B cell (primary cell): Measurements from ENCODE around the gene TOGARAM2. TPM values are rescaled to one million over a fixed set of nuclear protein-coding genes. Genes with fewer than 3 reads are reported as not detected.

Source experiments
- ATAC-seq: fragments of 200-7000 bp; cut with Tn5 transposase; one replicate; pipeline ENCODE4 v1.10.0; 2021; ENCODE audit warnings: low read depth, mild to moderate bottlenecking, moderate number of reproducible peaks, moderate library complexity
- CTCF ChIA-PET: fragments of 350-600 bp; sonication (Branson Sonifier 250); formaldehyde crosslinking; loops from one replicate; lab custom pipeline; 2021; ENCODE audit warnings: antibody characterized with exemption, inconsistent platforms; lab: Charles Lee
- POLR2A ChIA-PET: fragments of 350-600 bp; sonication (Branson Sonifier 250); formaldehyde crosslinking; loops from one replicate; lab custom pipeline; 2021; ENCODE audit warnings: antibody characterized with exemption; lab: Charles Lee
- DNase-seq: peaks from one replicate; pipeline ENCODE4 v3.0.0; 2013
- H2AFZ ChIP-seq: 2 replicates; pipeline ENCODE4 v1.6.1; 2012; ENCODE audit warnings: mild to moderate bottlenecking, low read depth, low read length; ENCODE audit not compliant: insufficient read depth, poor library complexity, severe bottlenecking
- H3K27ac ChIP-seq, 2 donors: 1 replicate in 1 of 2; 2 replicates in 1 of 2; pipeline ENCODE4 v1.5.1; 2012 to 2013; ENCODE audit warnings: low read length in 2 of 2, mild to moderate bottlenecking in 2 of 2, moderate library complexity in 1 of 2
- H3K27me3 ChIP-seq, 4 experiments: fragments of 200-600 bp in 1 of 4; sonication (generic) in 1 of 4; replicated peaks in 1 of 4; 1 replicate in 2 of 4; 2 replicates in 2 of 4; pipeline versions ENCODE4 v1.6.1 to v1.7.0; 2013 to 2016; ENCODE audit warnings: low read length in 3 of 4, mild to moderate bottlenecking in 2 of 4, mixed read lengths in 1 of 4, moderate library complexity in 1 of 4; ENCODE audit not compliant: insufficient read depth in 4 of 4, control insufficient read depth in 3 of 4; ENCODE audit errors: control extremely low read depth in 1 of 4
- H3K36me3 ChIP-seq, 2 experiments: replicated peaks in 1 of 2; 1 replicate in 1 of 2; 2 replicates in 1 of 2; pipeline versions ENCODE4 v1.6.1 to v1.7.1; 2013; ENCODE audit warnings: low read length in 1 of 2; ENCODE audit not compliant: insufficient read depth in 2 of 2, control insufficient read depth in 1 of 2; ENCODE audit errors: control extremely low read depth in 1 of 2, extremely low read depth in 1 of 2
- H3K4me1 ChIP-seq, 2 donors: fragments of 200-600 bp in 1 of 2; sonication (generic) in 1 of 2; 1 replicate in 1 of 2; 2 replicates in 1 of 2; pipeline versions ENCODE4 v1.5.1 to v1.6.1; 2013 to 2017; ENCODE audit warnings: low read length in 2 of 2; ENCODE audit not compliant: control insufficient read depth in 2 of 2, insufficient read depth in 2 of 2
- H3K4me2 ChIP-seq: replicated peaks from 2 replicates; pipeline ENCODE3; 2012; ENCODE audit warnings: mild to moderate bottlenecking, low read depth, low read length; ENCODE audit not compliant: poor library complexity, severe bottlenecking
- H3K4me3 ChIP-seq, 5 experiments: fragments of 200-600 bp in 1 of 5; sonication (generic) in 1 of 5; 1 replicate in 3 of 5; 2 replicates in 2 of 5; pipeline versions ENCODE4 v1.5.1 to v1.7.0; 2011 to 2016; ENCODE audit warnings: low read length in 4 of 5, mild to moderate bottlenecking in 4 of 5, low read depth in 2 of 5, control low read depth in 1 of 5, moderate library complexity in 1 of 5; ENCODE audit not compliant: insufficient read depth in 1 of 5; ENCODE audit errors: control extremely low read depth in 1 of 5, extremely low read depth in 1 of 5
- H3K79me2 ChIP-seq: fragments of 200-600 bp; sonication (generic); one replicate; pipeline ENCODE4 v1.6.0; 2016; ENCODE audit warnings: low read length; ENCODE audit not compliant: control insufficient read depth, insufficient read depth
- H3K9ac ChIP-seq: fragments of 200-600 bp; sonication (generic); 2 replicates; pipeline ENCODE4 v1.6.1; 2017; ENCODE audit warnings: mild to moderate bottlenecking, low read length, moderate library complexity
- H3K9me3 ChIP-seq, 3 donors: one replicate each; pipeline versions ENCODE4 v1.6.1 to v1.7.1; 2013; ENCODE audit warnings: low read length in 2 of 3; ENCODE audit not compliant: control insufficient read depth in 2 of 3, insufficient read depth in 1 of 3; ENCODE audit errors: control extremely low read depth in 1 of 3
- H4K20me1 ChIP-seq: 2 replicates; pipeline ENCODE4 v1.6.0; 2012; ENCODE audit warnings: mild to moderate bottlenecking, low read length; ENCODE audit not compliant: insufficient read depth, control insufficient read depth, poor library complexity, severe bottlenecking
- H3K27ac Mint-ChIP-seq: one replicate; pipeline ENCODE4 v1.8.0; 2021; ENCODE audit warnings: mixed read lengths
- H3K27me3 Mint-ChIP-seq: one replicate; pipeline ENCODE4 v1.8.0; 2021; ENCODE audit warnings: mixed read lengths
- H3K4me1 Mint-ChIP-seq: one replicate; pipeline ENCODE4 v1.8.0; 2021; ENCODE audit warnings: mixed read lengths
- H3K4me3 Mint-ChIP-seq: one replicate; pipeline ENCODE4 v1.8.0; 2021; ENCODE audit warnings: mixed read lengths
- H3K9me3 Mint-ChIP-seq: one replicate; pipeline ENCODE4 v1.8.0; 2022; ENCODE audit warnings: mixed read lengths; ENCODE audit not compliant: insufficient read depth
- EZH2 ChIP-seq: IDR thresholded peaks from 2 replicates; pipeline ENCODE4 v1.6.1; 2012; ENCODE audit warnings: borderline replicate concordance, low read depth, mild to moderate bottlenecking, moderate library complexity, low read length; ENCODE audit not compliant: insufficient read depth, poor library complexity, severe bottlenecking
- WGBS: methylation state at CpG from one replicate; pipeline ENCODE4 v1.1.5; 2013; ENCODE audit warnings: missing lambda C conversion rate; ENCODE audit not compliant: insufficient coverage; 5-methylcytosine and 5-hydroxymethylcytosine counted together
- intact Hi-C: fragments of 100-400 bp; cut with micrococcal nuclease; formaldehyde crosslinking; loops from one replicate; pipeline ENCODE4 v1.10.0; 2022
- polyA plus RNA-seq: library from polyadenylated mRNA; depleted of rRNA; stranded (reverse); fragments of >200 nt; gene quantifications from 2 replicates; pipeline ENCODE4 v1.2.3, GENCODE V29; 2012
- total RNA-seq, 2 donors: library from RNA; stranded (reverse); fragments of 120-200 nt in 1 of 2; gene quantifications; 1 replicate in 1 of 2; 2 replicates in 1 of 2; pipeline versions ENCODE4 v1.2.3 to v1.2.4, GENCODE V29; 2013 to 2022
- TF ChIP-seq, protein P1 (sequence below): fragments of 200-600 bp; IDR thresholded peaks from one replicate; pipeline ENCODE4 v1.8.0; 2022; ENCODE audit warnings: antibody characterized with exemption, mild to moderate bottlenecking

The TOGARAM2 gene
- total and polyA plus RNA-seq, 2 donors (not counting 1 experiment from before 2014, with no cell fraction given): 0.25 to 0.61 TPM

GRCh38 chr2:29064346-29064715, 83.2 kb downstream of the TOGARAM2 start:
- Histone ChIP-seq H3K27ac (no peak overlapping the region), H3K9ac (no peak overlapping the region), H3K4me2 (no peak overlapping the region), H3K79me2 (no peaks in the 10 kb centered on the region), H3K4me1 (no peaks in the 10 kb centered on the region), H4K20me1 (no peaks in the 10 kb centered on the region), H3K27me3 (no peaks in the 10 kb centered on the region), H2AFZ (no peak overlapping the region), H3K9me3 (no peaks in the 10 kb centered on the region), H3K4me3 (no peak overlapping the region), H3K36me3 (no peaks in the 10 kb centered on the region)
- ChIA-PET CTCF (no interaction called here), POLR2A (no interaction called here)
- DNase-seq (no peak), ATAC-seq (no peak)
- H3K27me3 Mint-ChIP-seq: peaks cover 2% of the 10 kb centered on the region
- no peaks in the 10 kb centered on the region for H3K4me1 Mint-ChIP-seq
- TF ChIP-seq, protein P1, sequence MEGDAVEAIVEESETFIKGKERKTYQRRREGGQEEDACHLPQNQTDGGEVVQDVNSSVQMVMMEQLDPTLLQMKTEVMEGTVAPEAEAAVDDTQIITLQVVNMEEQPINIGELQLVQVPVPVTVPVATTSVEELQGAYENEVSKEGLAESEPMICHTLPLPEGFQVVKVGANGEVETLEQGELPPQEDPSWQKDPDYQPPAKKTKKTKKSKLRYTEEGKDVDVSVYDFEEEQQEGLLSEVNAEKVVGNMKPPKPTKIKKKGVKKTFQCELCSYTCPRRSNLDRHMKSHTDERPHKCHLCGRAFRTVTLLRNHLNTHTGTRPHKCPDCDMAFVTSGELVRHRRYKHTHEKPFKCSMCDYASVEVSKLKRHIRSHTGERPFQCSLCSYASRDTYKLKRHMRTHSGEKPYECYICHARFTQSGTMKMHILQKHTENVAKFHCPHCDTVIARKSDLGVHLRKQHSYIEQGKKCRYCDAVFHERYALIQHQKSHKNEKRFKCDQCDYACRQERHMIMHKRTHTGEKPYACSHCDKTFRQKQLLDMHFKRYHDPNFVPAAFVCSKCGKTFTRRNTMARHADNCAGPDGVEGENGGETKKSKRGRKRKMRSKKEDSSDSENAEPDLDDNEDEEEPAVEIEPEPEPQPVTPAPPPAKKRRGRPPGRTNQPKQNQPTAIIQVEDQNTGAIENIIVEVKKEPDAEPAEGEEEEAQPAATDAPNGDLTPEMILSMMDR: no peak
- no peak for TF ChIP-seq EZH2
- no peak overlapping the region for H3K4me3 Mint-ChIP-seq
- intact Hi-C loops: no loop called here
- H3K9me3 Mint-ChIP-seq: no peaks in the 10 kb centered on the region
- no peak overlapping the region for H3K27ac Mint-ChIP-seq
- 94% methylated on average over 2 of the region's 4 CpGs for WGBS

DNA sequence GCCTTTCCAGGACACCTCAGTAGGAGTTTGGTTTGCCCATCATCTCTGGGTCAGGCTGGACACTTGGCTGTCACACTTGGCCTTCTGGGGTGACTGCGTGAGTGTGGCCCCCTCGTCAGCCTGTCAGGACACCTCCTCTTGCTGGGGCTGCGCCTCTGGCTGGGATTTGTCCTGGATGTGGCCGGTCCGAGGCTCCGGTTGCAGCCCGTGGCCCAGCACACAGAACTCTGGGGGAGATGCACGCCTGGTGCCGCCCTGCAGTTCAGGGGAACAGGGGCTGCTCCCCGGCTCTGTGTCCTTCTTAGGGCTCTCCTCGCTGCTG, 83.6 kb downstream of the TOGARAM2 start:
- Histone ChIP-seq H3K4me3 (no peak overlapping the region), H3K4me2 (no peak overlapping the region), H3K27me3 (no peaks in the 10 kb centered on the region), H3K4me1 (no peaks in the 10 kb centered on the region), H3K79me2 (no peaks in the 10 kb centered on the region), H3K36me3 (no peaks in the 10 kb centered on the region), H3K27ac (no peak overlapping the region), H3K9me3 (no peaks in the 10 kb centered on the region), H2AFZ (no peak overlapping the region), H3K9ac (no peak overlapping the region), H4K20me1 (no peaks in the 10 kb centered on the region)
- no peaks in the 10 kb centered on the region for H3K9me3 Mint-ChIP-seq
- no peak overlapping the region for H3K4me3 Mint-ChIP-seq
- H3K27me3 Mint-ChIP-seq: peaks cover 3% of the 10 kb centered on the region
- DNase-seq: no peak
- intact Hi-C loops: no loop called here
- H3K27ac Mint-ChIP-seq: no peak overlapping the region
- CTCF ChIA-PET: no interaction called here
- no peak for TF ChIP-seq EZH2
- TF ChIP-seq, protein P1: no peak
- 95% methylated on average over 11 of the region's 11 CpGs for WGBS
- POLR2A ChIA-PET: no interaction called here
- ATAC-seq: no peak
- no peaks in the 10 kb centered on the region for H3K4me1 Mint-ChIP-seq
